ENCODE measurements around the gene FAM131A.
"Not testable (repeated sequence)": the region's sequence is repeated elsewhere in the genome, so short reads cannot be mapped to it uniquely, and the experiment has no call there.

FAM131A gene

DNA sequence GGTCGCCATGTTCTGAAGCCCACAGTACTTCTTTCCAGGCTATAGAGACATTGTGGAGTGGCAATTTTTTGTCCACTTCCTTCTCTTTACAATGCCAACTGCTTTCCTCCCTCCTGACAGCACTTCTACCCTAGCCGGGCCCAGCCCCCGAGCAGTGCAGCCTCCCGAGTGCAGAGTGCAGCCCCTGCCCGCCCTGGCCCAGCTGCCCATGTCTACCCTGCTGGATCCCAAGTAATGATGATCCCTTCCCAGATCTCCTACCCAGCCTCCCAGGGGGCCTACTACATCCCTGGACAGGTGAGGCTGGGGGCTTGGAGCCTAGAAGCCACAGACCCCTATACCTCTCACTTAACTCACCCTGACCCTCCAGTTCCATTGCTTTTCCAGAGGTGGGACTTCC, 20.2 kb upstream of the FAM131A start:
- DNase-seq (ENCODE audit: low read depth), result no peak

DNA sequence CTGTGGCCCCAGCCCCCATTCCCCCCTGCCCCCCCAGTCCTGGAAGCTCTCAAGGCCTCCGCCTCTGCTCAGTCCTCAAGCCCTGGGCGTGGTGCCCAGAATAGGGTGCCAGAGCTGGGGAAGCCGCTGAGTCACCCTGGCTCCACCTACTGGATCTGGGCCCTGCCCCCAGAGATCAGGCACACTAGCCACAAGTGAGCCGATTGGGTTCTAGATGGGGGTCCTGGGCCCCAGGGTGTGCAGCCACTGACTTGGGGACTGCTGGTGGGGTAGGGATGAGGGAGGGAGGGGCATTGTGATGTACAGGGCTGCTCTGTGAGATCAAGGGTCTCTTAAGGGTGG, 17.3 kb upstream of the FAM131A start:
- DNase-seq (ENCODE audit: low read depth), result no peak

DNA sequence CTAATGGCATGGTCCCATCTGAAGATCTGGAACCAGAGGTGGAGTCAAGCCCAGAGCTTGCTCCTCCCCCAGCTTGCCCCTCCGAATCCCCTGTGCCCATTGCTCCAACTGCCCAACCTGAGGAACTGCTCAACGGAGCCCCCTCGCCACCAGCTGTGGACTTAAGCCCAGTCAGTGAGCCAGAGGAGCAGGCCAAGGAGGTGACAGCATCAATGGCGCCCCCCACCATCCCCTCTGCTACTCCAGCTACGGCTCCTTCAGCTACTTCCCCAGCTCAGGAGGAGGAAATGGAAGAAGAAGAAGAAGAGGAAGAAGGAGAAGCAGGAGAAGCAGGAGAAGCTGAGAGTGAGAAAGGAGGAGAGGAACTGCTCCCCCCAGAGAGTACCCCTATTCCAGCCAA, 15.7 kb upstream of the FAM131A start:
- DNase-seq (ENCODE audit: low read depth), result no peak

DNA sequence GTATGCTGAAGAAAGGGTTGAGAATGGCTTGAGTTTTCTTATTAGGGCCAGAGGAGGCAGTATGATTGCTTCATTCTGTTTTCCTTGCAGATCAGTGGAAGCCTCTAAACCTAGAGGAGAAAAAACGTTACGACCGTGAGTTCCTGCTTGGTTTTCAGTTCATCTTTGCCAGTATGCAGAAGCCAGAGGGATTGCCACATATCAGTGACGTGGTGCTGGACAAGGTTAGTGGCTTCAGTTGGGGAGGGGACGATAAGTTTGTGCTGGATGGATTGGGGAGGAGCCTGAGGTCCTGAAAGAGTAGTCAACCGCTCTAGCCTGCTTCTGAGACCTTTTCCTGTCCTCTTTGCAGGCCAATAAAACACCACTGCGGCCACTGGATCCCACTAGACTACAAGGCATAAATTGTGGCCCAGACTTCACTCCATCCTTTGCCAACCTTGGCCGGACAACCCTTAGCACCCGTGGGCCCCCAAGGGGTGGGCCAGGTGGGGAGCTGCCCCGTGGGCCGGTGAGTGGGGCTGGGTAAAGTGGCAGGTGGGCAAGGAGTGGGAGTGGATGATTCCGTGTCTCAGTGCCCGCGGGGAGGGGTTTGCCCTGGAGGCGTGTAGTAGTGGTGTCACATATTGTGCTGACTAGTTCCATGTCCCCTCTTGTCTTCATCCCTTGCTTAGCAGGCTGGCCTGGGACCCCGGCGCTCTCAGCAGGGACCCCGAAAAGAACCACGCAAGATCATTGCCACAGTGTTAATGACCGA, 14.5 kb upstream of the FAM131A start:
- DNase-seq (ENCODE audit: low read depth), result no peak

DNA sequence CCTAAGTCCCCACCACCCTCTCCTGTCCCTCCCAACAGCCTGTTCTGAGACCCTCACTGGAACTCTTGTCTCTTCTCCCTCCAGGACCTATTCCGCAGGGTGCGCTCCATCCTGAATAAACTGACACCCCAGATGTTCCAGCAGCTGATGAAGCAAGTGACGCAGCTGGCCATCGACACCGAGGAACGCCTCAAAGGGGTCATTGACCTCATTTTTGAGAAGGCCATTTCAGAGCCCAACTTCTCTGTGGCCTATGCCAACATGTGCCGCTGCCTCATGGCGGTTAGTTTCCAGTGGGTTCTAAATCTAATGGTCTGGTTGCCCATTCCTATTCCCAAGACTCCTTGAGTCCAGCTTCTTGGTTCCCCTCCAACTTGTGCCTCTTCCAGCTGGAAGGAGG, 13.7 kb upstream of the FAM131A start:
- DNase-seq (ENCODE audit: low read depth), result no peak

DNA sequence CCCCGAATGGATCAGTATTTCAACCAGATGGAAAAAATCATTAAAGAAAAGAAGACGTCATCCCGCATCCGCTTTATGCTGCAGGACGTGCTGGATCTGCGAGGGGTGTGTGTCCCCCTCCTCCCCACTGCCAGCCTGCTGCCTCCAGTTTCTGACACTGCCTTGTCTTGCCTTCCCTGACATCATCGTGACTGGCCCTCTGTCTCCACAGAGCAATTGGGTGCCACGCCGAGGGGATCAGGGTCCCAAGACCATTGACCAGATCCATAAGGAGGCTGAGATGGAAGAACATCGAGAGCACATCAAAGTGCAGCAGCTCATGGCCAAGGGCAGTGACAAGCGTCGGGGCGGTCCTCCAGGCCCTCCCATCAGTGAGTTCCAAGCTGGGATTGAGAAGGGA, 12.1 kb upstream of the FAM131A start:
- no peak for DNase-seq (ENCODE audit: low read depth)

DNA sequence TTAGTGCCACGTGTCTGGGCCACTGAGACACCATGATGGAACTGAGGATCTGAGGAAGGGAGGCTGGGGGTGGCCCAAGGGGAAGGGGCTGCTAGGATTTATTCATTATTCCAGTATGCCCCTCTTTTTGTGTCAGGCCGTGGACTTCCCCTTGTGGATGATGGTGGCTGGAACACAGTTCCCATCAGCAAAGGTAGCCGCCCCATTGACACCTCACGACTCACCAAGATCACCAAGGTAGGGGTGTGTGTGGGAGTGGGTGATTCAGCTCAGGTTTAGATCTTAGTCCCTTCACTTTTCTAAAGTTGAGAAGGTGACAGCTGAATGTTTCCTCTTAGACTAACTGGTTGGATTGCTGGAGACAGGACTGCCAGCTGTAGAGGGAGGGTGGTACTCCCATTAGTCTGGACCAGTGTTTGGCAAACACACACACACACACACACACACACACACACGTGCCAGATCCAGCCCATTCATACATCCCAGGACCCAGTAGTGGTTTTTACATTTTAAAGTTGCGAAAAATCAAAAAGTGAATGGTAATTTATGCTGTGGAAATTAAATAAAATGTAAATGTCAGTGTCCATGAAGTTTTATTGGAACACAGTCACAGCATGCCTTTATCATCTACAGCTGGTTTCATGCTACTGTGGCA, 11.6 kb upstream of the FAM131A start:
- no peak for DNase-seq (ENCODE audit: low read depth)

DNA sequence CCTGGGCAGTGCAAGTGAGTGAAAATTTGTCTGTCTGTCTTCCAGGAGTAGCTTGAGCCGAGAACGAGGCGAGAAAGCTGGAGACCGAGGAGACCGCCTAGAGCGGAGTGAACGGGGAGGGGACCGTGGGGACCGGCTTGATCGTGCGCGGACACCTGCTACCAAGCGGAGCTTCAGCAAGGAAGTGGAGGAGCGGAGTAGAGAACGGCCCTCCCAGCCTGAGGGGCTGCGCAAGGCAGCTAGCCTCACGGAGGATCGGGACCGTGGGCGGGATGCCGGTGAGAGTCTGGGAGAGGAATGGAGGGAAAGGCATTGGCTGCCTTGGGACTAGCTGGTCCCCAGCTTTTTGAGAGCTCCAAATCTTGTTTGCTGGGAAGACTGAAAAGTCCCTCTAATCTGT, 10.2 kb upstream of the FAM131A start:
- no peak for DNase-seq (ENCODE audit: low read depth)

DNA sequence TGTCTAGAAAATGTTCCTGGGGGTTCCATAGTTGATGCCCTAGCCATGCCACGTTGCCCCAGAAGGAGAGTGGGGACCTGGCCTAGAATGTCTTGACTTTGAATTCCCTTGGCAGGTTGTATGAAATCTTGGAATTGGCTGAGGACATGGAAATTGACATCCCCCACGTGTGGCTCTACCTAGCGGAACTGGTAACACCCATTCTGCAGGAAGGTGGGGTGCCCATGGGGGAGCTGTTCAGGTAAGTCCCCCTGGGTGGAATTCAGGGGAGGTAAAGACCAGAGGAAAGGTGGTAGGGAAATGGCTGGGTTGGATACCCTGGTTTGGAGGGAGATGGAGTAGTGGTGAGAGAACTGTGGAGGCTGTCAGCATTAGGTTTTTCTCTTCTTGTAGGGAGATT, 8.9 kb upstream of the FAM131A start:
- no peak for DNase-seq (ENCODE audit: low read depth)

DNA sequence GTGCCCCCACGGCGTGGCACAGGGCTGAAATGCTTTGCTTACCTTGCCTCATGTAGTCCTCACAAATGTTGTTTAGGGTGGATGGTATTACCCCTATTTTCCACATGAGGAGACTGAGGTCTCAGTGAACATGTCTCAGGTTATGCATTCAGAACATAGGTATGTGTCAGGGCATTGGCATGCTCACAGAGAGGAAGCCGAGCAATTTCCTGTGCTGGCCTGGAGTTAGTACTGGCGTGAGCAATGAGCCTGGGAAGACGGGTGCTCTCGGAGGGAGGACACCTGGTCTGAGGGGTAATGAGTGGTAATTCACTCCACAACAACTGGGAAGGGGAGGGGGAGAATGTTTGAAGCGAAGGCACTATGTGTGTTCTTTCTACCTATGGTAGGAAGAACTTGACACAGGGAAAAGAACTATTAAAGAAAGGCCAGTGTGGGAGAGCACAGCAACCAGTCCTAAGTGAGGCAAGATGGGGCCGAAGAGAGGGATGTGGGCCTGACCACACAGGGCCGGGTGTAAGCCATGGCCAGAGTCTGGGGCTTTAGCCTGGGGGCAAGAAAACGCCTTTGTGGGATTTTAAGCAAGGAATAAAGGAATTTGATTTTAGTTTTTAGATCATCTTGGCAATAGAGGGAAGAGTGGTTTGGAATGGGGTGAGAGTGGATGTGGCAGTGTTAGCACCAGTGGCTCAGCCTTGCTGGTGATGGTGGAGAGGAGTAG, 4.9 kb upstream of the FAM131A start:
- no peak for DNase-seq (ENCODE audit: low read depth)

DNA sequence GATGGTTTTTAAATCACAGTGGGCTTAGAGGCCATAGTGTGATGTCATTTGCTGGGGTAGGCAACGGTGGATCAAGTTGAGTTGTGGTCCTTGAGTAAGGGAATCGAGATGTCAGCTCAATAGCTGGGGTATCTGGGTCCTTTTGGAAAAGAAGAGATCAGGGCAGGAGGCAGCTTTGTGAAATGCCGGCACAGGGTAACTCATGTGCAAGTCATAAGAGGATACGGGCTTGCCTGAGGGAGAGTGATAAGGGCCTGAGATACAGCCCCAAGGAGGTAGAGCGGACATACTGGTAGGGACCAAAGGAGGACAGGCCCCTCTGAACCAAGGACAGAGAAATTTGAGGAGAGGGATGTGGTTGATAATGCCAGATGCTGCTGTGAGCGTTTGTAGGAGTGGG, 4.2 kb upstream of the FAM131A start:
- DNase-seq (ENCODE audit: low read depth), result no peak

DNA sequence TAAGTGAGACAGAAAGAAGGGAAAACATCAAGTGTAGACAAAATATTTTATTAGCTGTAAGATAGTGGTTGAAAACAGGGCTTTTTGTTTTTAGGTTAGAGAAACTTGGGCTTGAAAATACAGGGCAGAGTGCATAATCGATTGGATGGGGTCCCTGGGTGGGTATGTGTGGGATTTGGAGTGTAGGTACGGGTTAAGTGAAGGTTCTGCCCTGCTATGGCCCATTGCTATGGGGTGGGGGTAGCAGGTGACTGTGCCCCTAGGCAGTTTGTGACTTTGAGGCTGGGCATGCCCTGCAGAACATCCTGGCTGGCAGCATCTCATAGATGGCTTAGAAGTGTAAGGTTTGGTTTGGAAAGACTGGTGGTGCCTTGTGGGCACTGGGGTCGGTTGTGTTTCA, 3.7 kb upstream of the FAM131A start:
- no peak for DNase-seq (ENCODE audit: low read depth)

DNA sequence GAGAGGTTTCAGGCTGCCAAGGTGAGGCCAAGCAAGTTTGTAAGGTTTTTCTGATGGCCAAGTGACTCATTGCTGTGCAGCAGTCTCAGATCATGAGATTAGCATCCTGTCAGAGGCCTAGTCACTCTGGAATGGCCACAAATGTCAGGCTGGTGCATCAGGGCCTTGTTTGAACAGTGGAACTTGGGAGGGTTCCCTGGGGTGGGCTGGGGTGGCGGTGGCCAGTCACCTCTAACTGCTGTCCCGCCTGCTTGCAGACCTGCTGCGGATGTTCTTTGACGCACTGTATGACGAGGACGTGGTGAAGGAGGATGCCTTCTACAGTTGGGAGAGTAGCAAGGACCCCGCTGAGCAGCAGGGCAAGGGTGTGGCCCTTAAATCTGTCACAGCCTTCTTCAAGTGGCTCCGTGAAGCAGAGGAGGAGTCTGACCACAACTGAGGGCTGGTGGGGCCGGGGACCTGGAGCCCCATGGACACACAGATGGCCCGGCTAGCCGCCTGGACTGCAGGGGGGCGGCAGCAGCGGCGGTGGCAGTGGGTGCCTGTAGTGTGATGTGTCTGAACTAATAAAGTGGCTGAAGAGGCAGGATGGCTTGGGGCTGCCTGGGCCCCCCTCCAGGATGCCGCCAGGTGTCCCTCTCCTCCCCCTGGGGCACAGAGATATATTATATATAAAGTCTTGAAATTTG, 2.8 kb upstream of the FAM131A start:
- no peak for DNase-seq (ENCODE audit: low read depth)

DNA sequence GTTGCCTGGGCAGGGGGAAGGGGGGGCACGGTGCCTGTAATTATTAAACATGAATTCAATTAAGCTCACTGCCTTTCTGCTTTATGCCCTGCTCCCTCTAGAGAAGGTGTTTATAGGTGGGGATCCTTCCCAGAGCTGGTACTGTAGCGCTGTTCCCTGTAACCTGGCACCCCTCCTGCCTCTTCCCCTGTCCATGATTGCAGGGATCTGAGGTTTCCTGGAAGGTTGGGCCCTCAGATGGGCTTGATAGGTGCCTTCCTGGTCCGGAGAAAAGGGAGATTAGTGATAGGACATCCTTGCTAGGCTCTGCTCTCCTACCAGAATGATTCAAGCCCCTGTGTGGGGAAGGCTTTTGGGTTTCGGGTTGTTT, 2.1 kb upstream of the FAM131A start:
- DNase-seq (ENCODE audit: low read depth), result no peak

DNA sequence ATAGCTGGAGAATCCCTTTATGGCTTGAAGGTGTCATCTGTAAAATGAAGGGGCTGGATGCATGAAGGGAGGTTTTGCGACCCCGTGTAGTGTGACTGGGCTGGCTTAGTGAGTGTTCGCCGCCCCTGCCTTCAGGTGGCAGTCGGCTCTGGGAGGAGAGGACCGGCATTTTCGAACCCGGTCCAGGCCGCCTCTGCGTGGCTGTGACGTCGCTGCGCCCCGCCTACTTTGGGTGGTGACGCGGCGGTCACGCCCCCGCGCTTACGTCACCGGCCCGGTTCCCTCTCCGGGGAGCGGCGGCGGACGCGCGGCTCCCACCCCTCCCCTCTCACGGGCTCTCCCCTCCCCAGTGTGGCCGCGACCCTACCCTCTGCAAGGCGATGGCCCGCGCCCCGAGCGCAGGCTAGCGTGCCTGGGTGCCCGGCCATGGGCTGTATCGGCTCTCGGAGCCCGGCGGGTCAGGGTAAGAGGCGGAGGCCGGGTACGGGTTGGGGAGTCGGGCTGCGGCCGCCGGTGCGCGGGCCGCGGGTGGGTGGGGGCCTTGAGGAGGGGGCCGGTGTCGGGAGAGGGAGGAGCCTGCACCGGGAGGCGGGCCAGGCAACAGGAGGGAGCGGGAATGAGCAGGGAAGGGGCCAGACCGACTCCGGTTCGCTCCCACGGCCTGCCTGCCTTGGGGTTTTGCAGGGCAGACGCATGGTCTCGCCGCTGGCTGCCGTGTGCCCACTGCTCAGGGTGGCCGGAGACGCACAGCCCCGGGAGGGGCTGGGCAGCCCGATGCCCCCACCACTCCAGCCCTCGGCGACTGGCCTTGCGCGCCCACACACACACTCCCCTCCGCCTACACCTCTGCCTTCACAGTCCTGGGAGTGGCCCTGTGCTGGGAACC, 1.5 kb upstream of the FAM131A start:
- peak; percentile 93 for DNase-seq (ENCODE audit: low read depth)

DNA sequence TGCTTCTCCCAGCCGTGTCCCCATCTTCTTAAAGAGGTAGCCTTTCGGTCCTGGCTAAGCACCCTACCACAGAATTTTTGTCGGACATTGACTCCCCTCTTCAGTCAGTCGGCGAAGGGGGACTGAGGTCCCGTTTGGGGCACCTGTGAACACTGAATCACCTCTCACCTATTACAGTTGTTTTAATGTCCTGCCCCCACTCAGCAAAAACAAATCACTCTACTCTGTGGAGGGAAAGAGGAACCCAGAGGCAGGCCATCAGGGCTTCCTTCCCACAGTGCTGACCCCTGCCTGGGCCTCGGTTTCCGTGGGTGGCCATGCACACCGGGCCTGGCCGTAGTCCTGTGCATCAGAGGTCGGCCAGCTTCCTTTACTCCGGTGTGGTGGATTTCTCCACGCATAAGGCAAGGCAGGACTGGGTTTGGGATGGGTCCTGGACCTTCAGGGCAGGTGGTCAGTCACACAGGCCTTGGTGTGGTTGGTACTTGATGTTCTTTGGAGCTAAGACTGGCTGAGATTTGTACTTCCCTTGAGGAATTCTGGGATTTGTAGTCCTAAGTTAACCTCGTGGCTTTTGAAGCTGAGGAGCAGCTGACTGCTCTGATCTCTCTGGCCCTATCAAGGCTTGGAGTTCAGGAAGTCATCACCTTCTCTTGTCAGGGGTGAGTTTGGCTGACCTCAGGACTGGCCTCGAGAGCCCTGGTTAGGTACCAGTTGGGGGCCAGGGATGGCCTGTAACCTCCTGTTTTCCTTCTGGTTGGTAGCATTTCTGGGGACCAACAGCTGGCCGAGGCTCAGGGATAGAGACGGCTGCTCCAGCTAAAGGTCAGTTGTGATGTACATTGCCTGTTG, 627 bp upstream of the FAM131A start:
- no peak for DNase-seq (ENCODE audit: low read depth)

DNA sequence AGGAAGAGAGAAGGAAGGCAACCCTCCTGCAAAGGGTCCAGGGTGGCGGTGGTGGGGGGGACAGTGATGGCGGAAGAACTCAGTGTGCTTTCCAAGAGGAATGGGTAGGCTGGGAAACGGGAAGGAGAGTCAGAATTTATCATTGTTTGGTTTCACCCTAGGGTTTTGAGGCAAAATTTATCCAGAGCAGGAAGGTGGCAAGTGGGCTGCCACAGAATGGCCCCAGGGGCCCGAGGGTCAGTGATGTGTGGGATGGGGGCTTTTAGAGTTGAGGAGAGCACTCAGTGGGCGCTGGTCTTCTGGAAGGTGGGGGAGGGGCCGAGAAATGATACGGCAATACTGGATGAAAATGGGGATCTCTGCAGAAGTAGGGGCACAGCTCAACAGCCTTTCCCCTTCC, 581 bp downstream of the FAM131A start:
- DNase-seq (ENCODE audit: low read depth), result no peak

DNA sequence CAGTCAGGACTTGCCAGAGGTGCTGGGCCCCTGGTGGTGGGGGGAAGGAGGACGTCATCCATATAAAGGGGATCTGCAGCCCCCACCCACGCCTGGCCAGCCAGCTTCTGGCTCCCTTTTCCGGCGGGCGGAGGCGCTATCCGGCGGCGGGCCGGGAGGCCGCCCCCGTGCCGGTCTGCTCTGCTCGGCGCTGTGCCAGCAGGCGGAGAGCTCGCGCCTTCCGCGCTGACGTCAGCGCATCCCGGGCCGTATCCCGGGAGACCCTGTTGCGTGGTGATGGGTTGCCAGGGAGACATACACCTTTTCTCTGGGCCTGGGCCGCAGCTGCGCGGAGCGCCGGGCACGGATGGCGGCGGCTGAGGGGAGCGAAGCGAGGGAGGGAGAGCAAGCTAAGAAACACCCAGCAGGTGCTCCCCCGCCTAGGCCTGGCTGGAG, 1.1 kb downstream of the FAM131A start:
- DNase-seq (ENCODE audit: low read depth), result no peak

DNA sequence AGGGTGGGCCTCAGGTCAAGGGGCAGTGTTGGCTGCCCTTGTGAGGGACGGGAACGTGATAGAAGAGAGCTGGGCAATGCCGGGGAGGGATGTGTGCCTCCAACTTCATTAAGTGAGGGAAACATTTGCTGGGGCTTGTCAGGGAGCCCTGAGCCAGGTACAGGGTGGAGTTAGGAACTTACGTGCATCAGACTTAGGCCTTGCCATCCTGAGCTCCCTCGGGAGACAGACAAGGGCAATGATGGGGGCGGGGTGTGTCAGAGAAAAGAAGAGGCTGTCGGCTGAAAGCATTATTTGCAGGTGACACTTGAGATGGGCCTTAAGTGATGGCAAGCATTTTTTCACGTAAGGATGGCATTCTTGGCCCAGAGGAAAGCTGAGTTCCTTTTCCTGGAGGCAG, 1.6 kb downstream of the FAM131A start:
- DNase-seq (ENCODE audit: low read depth), result no peak

DNA sequence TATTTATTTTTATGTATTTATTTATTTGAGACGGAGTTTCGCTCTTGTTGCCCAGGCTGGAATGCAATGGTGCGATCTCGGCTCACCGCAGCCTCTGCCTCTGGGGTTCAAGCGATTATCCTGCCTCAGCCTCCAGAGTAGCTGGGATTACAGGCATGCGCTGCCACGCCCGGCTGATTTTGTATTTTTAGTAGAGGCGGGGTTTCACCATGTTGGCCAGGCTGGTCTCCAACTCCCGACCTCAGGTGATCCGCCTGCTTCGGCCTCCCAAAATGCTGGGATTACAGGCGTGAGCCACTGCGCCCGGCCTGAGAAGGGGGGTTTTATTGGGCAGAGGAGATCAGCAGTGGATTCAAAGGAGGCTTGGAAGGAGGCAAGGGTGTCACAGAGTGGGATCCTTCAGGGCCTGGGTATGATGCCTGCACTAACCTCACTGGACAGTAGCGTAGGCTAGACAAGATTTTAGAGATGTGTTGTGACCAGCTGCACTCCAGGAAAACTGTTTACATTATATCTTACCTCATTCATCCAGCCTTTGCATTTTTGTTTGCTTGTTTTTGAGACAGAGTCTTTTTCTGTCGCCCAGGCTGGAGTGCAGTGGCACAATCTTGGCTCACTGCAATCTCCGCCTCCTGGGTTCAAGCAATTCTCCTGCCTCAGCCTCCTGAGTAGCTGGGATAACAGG, 2.2 kb downstream of the FAM131A start:
- DNase-seq (ENCODE audit: low read depth), result not testable (repeated sequence)
